Type B pancreatic cell (in vitro differentiated cells): ENCODE measurements around the gene ACSL5. TPM values are rescaled to one million over a fixed set of nuclear protein-coding genes. Genes with fewer than 3 reads are reported as not detected.

Source experiments
- DNase-seq: peaks from one replicate; pipeline ENCODE4 v3.0.0; 2021; ENCODE audit warnings: mixed read lengths; ENCODE audit not compliant: unreplicated experiment; ENCODE audit errors: extremely low spot score
- H3K27ac Mint-ChIP-seq: 2 replicates; pipeline ENCODE4 v1.8.0; 2021; ENCODE audit warnings: mild to moderate bottlenecking, mixed read lengths
- H3K27me3 Mint-ChIP-seq: 2 replicates; pipeline ENCODE4 v1.8.0; 2021; ENCODE audit warnings: mixed read lengths
- H3K36me3 Mint-ChIP-seq: 2 replicates; pipeline ENCODE4 v1.8.0; 2021; ENCODE audit warnings: mixed read lengths
- H3K4me1 Mint-ChIP-seq: one replicate; pipeline ENCODE4 v1.8.0; 2021; ENCODE audit warnings: mixed read lengths; ENCODE audit not compliant: unreplicated experiment
- H3K4me3 Mint-ChIP-seq: 2 replicates; pipeline ENCODE4 v1.8.0; 2021; ENCODE audit warnings: mild to moderate bottlenecking, mixed read lengths
- H3K9me3 Mint-ChIP-seq: 2 replicates; pipeline ENCODE4 v1.8.0; 2021; ENCODE audit warnings: mixed read lengths
- total RNA-seq: library from RNA; stranded (reverse); gene quantifications from 2 replicates; pipeline ENCODE4 v1.2.1, GENCODE V29; 2021; ENCODE audit warnings: low replicate concordance
- TF ChIP-seq, protein P1 (sequence below): fragments of 200-600 bp; sonication (generic); conservative IDR thresholded peaks from 2 replicates; pipeline ENCODE4 v1.5.0; 2021; ENCODE audit warnings: antibody characterized with exemption, mild to moderate bottlenecking

ACSL5 gene
- total RNA-seq, 1 donor from 2014 or later: 13.9 TPM

- H3K27me3 Mint-ChIP-seq: no peaks in the 10 kb centered on the region
- no peaks in the 10 kb centered on the region for H3K36me3 Mint-ChIP-seq
- H3K4me1 Mint-ChIP-seq: no peaks in the 10 kb centered on the region
- H3K27ac Mint-ChIP-seq: no peak overlapping the region
- TF ChIP-seq, protein P1, sequence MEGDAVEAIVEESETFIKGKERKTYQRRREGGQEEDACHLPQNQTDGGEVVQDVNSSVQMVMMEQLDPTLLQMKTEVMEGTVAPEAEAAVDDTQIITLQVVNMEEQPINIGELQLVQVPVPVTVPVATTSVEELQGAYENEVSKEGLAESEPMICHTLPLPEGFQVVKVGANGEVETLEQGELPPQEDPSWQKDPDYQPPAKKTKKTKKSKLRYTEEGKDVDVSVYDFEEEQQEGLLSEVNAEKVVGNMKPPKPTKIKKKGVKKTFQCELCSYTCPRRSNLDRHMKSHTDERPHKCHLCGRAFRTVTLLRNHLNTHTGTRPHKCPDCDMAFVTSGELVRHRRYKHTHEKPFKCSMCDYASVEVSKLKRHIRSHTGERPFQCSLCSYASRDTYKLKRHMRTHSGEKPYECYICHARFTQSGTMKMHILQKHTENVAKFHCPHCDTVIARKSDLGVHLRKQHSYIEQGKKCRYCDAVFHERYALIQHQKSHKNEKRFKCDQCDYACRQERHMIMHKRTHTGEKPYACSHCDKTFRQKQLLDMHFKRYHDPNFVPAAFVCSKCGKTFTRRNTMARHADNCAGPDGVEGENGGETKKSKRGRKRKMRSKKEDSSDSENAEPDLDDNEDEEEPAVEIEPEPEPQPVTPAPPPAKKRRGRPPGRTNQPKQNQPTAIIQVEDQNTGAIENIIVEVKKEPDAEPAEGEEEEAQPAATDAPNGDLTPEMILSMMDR: no peak
- no peak for DNase-seq
- H3K9me3 Mint-ChIP-seq: no peaks in the 10 kb centered on the region
- no peak overlapping the region for H3K4me3 Mint-ChIP-seq
These were observed 22.8 kb upstream of the ACSL5 start for GRCh38 chr10:112351146-112351545.

DNA sequence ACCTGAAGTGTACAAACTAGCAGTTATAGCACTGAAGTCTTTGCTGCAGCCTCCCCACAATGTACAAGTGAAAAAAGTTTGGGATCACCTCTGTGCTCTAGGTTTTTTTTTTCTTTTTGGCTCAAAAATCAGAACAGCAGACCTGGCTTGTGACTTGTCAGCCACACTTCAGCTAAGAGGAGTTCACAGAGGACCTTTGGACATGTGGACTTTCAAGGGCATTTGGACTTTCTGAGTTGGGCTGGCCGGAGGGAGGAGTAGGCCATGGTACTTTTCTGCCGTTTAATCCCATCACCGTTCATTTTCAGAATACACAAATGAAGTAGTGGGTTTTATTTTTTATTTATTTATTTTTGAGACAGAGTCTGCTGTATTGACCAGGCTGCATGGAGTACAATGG lies 21.9 kb upstream of the ACSL5 start:
- TF ChIP-seq, protein P1: no peak
- no peak overlapping the region for H3K4me3 Mint-ChIP-seq
- no peaks in the 10 kb centered on the region for H3K4me1 Mint-ChIP-seq
- H3K36me3 Mint-ChIP-seq: no peaks in the 10 kb centered on the region
- H3K27me3 Mint-ChIP-seq: no peaks in the 10 kb centered on the region
- H3K27ac Mint-ChIP-seq: no peak overlapping the region
- DNase-seq: no peak
- no peaks in the 10 kb centered on the region for H3K9me3 Mint-ChIP-seq

- DNase-seq: no peak
- TF ChIP-seq, protein P1: no peak
- Mint-ChIP-seq H3K4me1 (no peaks in the 10 kb centered on the region), H3K9me3 (no peaks in the 10 kb centered on the region), H3K4me3 (no peak overlapping the region), H3K27ac (no peak overlapping the region), H3K27me3 (no peaks in the 10 kb centered on the region), H3K36me3 (no peaks in the 10 kb centered on the region)
These were observed 20.9 kb upstream of the ACSL5 start for GRCh38 chr10:112353046-112353445.

- no peak for DNase-seq
- TF ChIP-seq, protein P1: no peak
- no peaks in the 10 kb centered on the region for H3K9me3 Mint-ChIP-seq
- H3K4me1 Mint-ChIP-seq: peaks cover 4% of the 10 kb centered on the region
- no peaks in the 10 kb centered on the region for H3K27me3 Mint-ChIP-seq
- H3K4me3 Mint-ChIP-seq: no peak overlapping the region
- H3K36me3 Mint-ChIP-seq: no peaks in the 10 kb centered on the region
- no peak overlapping the region for H3K27ac Mint-ChIP-seq
These were observed 17.2 kb upstream of the ACSL5 start for GRCh38 chr10:112356686-112357085.

- Mint-ChIP-seq H3K27me3 (no peaks in the 10 kb centered on the region), H3K4me1 (peaks cover 11% of the 10 kb centered on the region), H3K9me3 (no peaks in the 10 kb centered on the region), H3K36me3 (no peaks in the 10 kb centered on the region), H3K4me3 (no peak overlapping the region), H3K27ac (no peak overlapping the region)
- no peak for DNase-seq
- TF ChIP-seq, protein P1: no peak
These were observed 14.2 kb upstream of the ACSL5 start for GRCh38 chr10:112359606-112360307.
